Aorta (tissue), 5 donors: ENCODE results near the gene CREB5. TPM values are rescaled to one million over a fixed set of nuclear protein-coding genes. Genes with fewer than 3 reads are reported as not detected.

Experiments used
- ATAC-seq: fragments of 200-7000 bp; cut with Tn5 transposase; one replicate; pipeline ENCODE4 v1.9.1; 2022; ENCODE audit warnings: moderate library complexity; ENCODE audit not compliant: low FRiP score
- DNase-seq, 2 donors: peaks; one replicate each; pipeline ENCODE4 v3.0.0-alpha.2; 2020
- H3K27ac ChIP-seq, 2 donors: one replicate each; pipeline ENCODE4 v1.5.1; 2013; ENCODE audit warnings: low read length in 2 of 2, mild to moderate bottlenecking in 2 of 2, moderate library complexity in 2 of 2, control low read depth in 1 of 2, inconsistent platforms in 1 of 2, low read depth in 1 of 2
- H3K27me3 ChIP-seq, 2 donors: one replicate each; pipeline ENCODE4 v1.6.1; 2013; ENCODE audit warnings: control low read depth in 1 of 2, low read length in 1 of 2, mild to moderate bottlenecking in 1 of 2, moderate library complexity in 1 of 2; ENCODE audit not compliant: insufficient read depth in 2 of 2, control insufficient read depth in 1 of 2
- H3K36me3 ChIP-seq, 2 donors: one replicate each; pipeline ENCODE4 v1.6.1; 2013; ENCODE audit warnings: control low read depth in 1 of 2, low read length in 1 of 2, mild to moderate bottlenecking in 1 of 2; ENCODE audit not compliant: insufficient read depth in 2 of 2, control insufficient read depth in 1 of 2
- H3K4me1 ChIP-seq, 2 donors: one replicate each; pipeline ENCODE4 v1.6.1; 2013; ENCODE audit warnings: low read length in 2 of 2, control low read depth in 1 of 2, mild to moderate bottlenecking in 1 of 2, moderate library complexity in 1 of 2; ENCODE audit not compliant: insufficient read depth in 2 of 2, control insufficient read depth in 1 of 2
- H3K4me3 ChIP-seq, 2 donors: one replicate each; pipeline ENCODE4 v1.5.1; 2013; ENCODE audit warnings: low read length in 2 of 2, control low read depth in 1 of 2, mild to moderate bottlenecking in 1 of 2
- H3K9me3 ChIP-seq: one replicate; pipeline ENCODE4 v1.6.1; 2013; ENCODE audit warnings: mild to moderate bottlenecking, low read length; ENCODE audit not compliant: control insufficient read depth
- WGBS, 2 donors: extraction: QIAGEN DNeasy Blood & Tissue Kit; methylation state at CpG; one replicate each; pipeline ENCODE4 v1.1.7; 2013; 5-methylcytosine and 5-hydroxymethylcytosine counted together
- intact Hi-C, 2 donors: fragments of 100-400 bp; cut with DNase I; formaldehyde crosslinking; loops; one replicate each; pipeline versions ENCODE4 v1.14.2 to v1.15.0; 2022
- long read RNA-seq, 2 donors: library from polyadenylated mRNA; unstranded; transcript quantifications; one replicate each; pipeline ENCODE4 v2.0.0, GENCODE V29; 2020 to 2021
- polyA plus RNA-seq, 2 donors: library from polyadenylated mRNA; stranded (reverse); fragments of 200-250 nt; gene quantifications; one replicate each; pipeline ENCODE4 v1.2.3, GENCODE V29; 2013
- total RNA-seq, 2 donors: library from RNA; stranded (reverse); fragmentation: NEBNext Ultra II Directional; extraction: Animal tissue kit (Norgen Biotek cat#: 25700); gene quantifications; one replicate each; pipeline ENCODE4 v1.2.1, GENCODE V29; 2021
- donor health status: healthy with polysubstance abuse.
- donor health status: Bipolar disorder and iron deficiency.
- donor health status: DM: no; HTN: no; CAD: no.
- donor health status: DM: no; HTN: no; CAD: no.
- donor health status: DM: yes; HTN: yes; CAD: no.

Gene CREB5
- total RNA-seq (10 to 100 TPM; 27.1 to 57.1 TPM), polyA plus RNA-seq (1 to 10 TPM; 2.6 to 8.6 TPM)
- long read RNA-seq, donor 1, transcript CREB5-209 (3 exons, 643 nt): major isoform, 7 of 91 reads
- long read RNA-seq, donor 1, partial matches to known transcripts: 18 of 91 reads
- long read RNA-seq, donor 1, other reads (novel, unspliced or antisense): 60 of 91 reads
- long read RNA-seq, donor 2, partial matches to known transcripts: 1 of 18 reads
- long read RNA-seq, donor 2, other reads (novel, unspliced or antisense): 15 of 18 reads

GRCh38 chr7:28411876-28412662 lies at the start of gene CREB5:
Gene CREB5 (plus strand): TSS chr7:28412518. CDS start chr7:28412915, 397 bp downstream.
- intact Hi-C loops: loop anchor here (5.0 to 10.0 kb wide), 3 partner anchors 80 to 275 kb away; no protein-coding TSS in a partner anchor
- no peak within 1 kb of the TSS for H3K27ac ChIP-seq
- no peak for DNase-seq

GRCh38 chr7:28362812-28363211 lies 49.5 kb upstream of the CREB5 start:
- no peaks in the 10 kb centered on the region for H3K27me3 ChIP-seq
- ATAC-seq (no peak), DNase-seq (no peak)
- intact Hi-C loops: no loop called here
- no peak overlapping the region for H3K27ac ChIP-seq
- H3K4me3 ChIP-seq: no peak overlapping the region
- no peaks in the 10 kb centered on the region for H3K4me1 ChIP-seq
- peaks cover 2% of the 10 kb centered on the region for H3K9me3 ChIP-seq
- no peaks in the 10 kb centered on the region for H3K36me3 ChIP-seq

More at GRCh38 chr7:28411876-28412662, at the start of gene CREB5:
- Histone ChIP-seq H3K4me1 (peaks cover 0 to 4% of the 10 kb centered on the region in 2 donors), H3K36me3 (no peaks in the 10 kb centered on the region), H3K27me3 (no peaks in the 10 kb centered on the region), H3K9me3 (no peaks in the 10 kb centered on the region), H3K4me3 (peak within 1 kb of the TSS; percentile 65 to 68)
- 42 to 45% methylated on average over 8 of the region's 8 CpGs for WGBS, 2 donors
- no peak for ATAC-seq

- H3K27me3 ChIP-seq: no peaks in the 10 kb centered on the region
- no peak overlapping the region for H3K27ac ChIP-seq
- no peak overlapping the region for H3K4me3 ChIP-seq
- DNase-seq (no peak), ATAC-seq (no peak)
- 74 to 79% methylated on average over 3 of the region's 3 CpGs for WGBS, 2 donors
- H3K9me3 ChIP-seq: peaks cover 2% of the 10 kb centered on the region
- intact Hi-C loops: no loop called here
- no peaks in the 10 kb centered on the region for H3K36me3 ChIP-seq
- H3K4me1 ChIP-seq: no peaks in the 10 kb centered on the region
Measured at GRCh38 chr7:28364082-28364481, 48.2 kb upstream of the CREB5 start.

- ATAC-seq: no peak
- H3K4me1 ChIP-seq: no peaks in the 10 kb centered on the region
- no peak for DNase-seq
- no peak overlapping the region for H3K4me3 ChIP-seq
- WGBS, 2 donors: 73 to 79% methylated on average over 4 of the region's 4 CpGs
- intact Hi-C loops: no loop called here
- no peak overlapping the region for H3K27ac ChIP-seq
- H3K27me3 ChIP-seq: no peaks in the 10 kb centered on the region
- H3K9me3 ChIP-seq: peaks cover 2% of the 10 kb centered on the region
- H3K36me3 ChIP-seq: no peaks in the 10 kb centered on the region
Measured at GRCh38 chr7:28369523-28369922, 42.8 kb upstream of the CREB5 start.

GRCh38 chr7:28371846-28372245 lies 40.5 kb upstream of the CREB5 start:
- WGBS, 2 donors: 55 to 66% methylated on average over 7 of the region's 7 CpGs
- H3K4me3 ChIP-seq: no peak overlapping the region
- H3K27me3 ChIP-seq: no peaks in the 10 kb centered on the region
- ATAC-seq (no peak), DNase-seq (no peak)
- H3K27ac ChIP-seq: no peak overlapping the region
- peaks cover 1% of the 10 kb centered on the region for H3K9me3 ChIP-seq
- no peaks in the 10 kb centered on the region for H3K4me1 ChIP-seq
- intact Hi-C loops: no loop called here
- no peaks in the 10 kb centered on the region for H3K36me3 ChIP-seq

GRCh38 chr7:28373990-28374389 lies 38.3 kb upstream of the CREB5 start:
- H3K9me3 ChIP-seq: peaks cover 1% of the 10 kb centered on the region
- H3K27ac ChIP-seq: no peak overlapping the region
- WGBS, 2 donors: 91 to 94% methylated on average over 3 of the region's 3 CpGs
- H3K4me3 ChIP-seq: no peak overlapping the region
- DNase-seq (no peak), ATAC-seq (no peak)
- no peaks in the 10 kb centered on the region for H3K4me1 ChIP-seq
- intact Hi-C loops: no loop called here
- no peaks in the 10 kb centered on the region for H3K27me3 ChIP-seq
- H3K36me3 ChIP-seq: no peaks in the 10 kb centered on the region

- H3K27ac ChIP-seq: no peak overlapping the region
- no peak for ATAC-seq
- 93 to 100% methylated on average over 1 of the region's 1 CpG for WGBS, 2 donors
- H3K27me3 ChIP-seq: no peaks in the 10 kb centered on the region
- H3K36me3 ChIP-seq: no peaks in the 10 kb centered on the region
- intact Hi-C loops: no loop called here
- DNase-seq: no peak
- no peaks in the 10 kb centered on the region for H3K4me1 ChIP-seq
- peaks cover 1% of the 10 kb centered on the region for H3K9me3 ChIP-seq
- H3K4me3 ChIP-seq: no peak overlapping the region
Measured at GRCh38 chr7:28375729-28376128, 36.6 kb upstream of the CREB5 start.

- DNase-seq (no peak), ATAC-seq (no peak)
- WGBS, 2 donors: 91% methylated on average over 2 of the region's 2 CpGs
- Histone ChIP-seq H3K4me3 (no peak overlapping the region), H3K36me3 (no peaks in the 10 kb centered on the region), H3K27ac (no peak overlapping the region), H3K4me1 (no peaks in the 10 kb centered on the region), H3K9me3 (peaks cover 1% of the 10 kb centered on the region), H3K27me3 (no peaks in the 10 kb centered on the region)
- intact Hi-C loops: no loop called here
Measured at GRCh38 chr7:28376634-28377033, 35.7 kb upstream of the CREB5 start.
